GM11168 (cell line): ENCODE data around the gene PTPRN2.

Experiments
- in situ Hi-C: fragments of 300-500 bp; cut with MboI; formaldehyde crosslinking; loops from one replicate; pipeline ENCODE4 v1.12.0; 2022; ENCODE audit warnings: low sequenced_read_pairs; ENCODE audit not compliant: unreplicated experiment

PTPRN2 gene

DNA sequence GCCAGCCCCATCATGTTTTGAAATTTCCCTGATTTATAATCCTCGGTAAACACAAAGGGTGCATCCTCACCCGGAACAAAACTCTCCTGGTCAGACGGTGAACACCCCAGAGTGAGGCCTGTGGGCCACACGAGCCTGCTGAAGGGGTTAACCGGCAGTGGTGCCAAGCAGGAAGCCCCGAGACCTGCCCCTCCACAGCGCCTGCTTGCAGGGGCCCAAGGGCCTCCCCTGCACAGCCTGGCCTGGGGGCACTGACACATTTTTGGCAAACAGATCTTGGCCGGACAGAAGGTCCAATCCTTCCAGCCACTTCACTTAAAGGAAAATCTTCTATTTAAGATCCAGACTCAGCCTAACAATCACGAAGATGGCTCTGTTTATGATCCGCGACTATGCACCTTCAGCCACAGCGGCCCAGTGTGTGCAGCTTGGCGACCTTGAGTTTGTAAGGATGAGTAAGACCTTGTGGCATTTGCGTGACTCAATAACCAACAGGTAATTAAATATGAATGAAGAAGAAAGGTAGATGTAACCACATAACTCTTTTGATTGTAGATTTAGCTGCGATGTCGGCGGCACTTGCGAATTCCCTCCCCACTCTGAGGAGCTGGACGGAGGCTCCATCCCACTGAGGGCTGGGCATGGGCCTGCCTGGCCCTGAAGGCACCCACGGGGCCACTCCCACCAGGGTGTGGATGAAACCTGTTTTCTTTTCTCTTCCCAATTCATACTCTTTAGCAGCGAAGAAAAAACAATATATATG, 922.6 kb downstream of the PTPRN2 start:
- in situ Hi-C loops: no loop called here

DNA sequence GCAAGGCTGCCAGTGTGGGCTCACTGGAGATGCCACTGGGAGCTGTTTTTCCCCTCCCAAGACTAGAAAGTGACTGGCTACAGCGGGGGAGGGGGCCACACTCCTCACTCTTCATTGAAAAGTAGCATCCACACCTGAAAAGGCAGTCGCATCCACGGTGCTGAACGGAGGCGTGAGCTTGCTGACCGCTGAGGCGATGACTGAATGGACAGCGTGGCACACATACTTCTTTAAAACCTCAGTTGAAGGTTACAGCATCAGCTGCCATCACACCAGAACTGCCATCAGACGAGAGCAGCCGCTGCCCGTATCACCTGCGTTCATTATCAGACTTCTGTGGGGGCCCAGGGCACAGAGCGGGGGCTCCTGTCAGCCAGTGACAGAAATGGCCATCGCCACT, 923.6 kb downstream of the PTPRN2 start:
- in situ Hi-C loops: no loop called here

- in situ Hi-C loops: no loop called here
Observed at GRCh38 chr7:157662981-157663716, 924.5 kb downstream of the PTPRN2 start.

DNA sequence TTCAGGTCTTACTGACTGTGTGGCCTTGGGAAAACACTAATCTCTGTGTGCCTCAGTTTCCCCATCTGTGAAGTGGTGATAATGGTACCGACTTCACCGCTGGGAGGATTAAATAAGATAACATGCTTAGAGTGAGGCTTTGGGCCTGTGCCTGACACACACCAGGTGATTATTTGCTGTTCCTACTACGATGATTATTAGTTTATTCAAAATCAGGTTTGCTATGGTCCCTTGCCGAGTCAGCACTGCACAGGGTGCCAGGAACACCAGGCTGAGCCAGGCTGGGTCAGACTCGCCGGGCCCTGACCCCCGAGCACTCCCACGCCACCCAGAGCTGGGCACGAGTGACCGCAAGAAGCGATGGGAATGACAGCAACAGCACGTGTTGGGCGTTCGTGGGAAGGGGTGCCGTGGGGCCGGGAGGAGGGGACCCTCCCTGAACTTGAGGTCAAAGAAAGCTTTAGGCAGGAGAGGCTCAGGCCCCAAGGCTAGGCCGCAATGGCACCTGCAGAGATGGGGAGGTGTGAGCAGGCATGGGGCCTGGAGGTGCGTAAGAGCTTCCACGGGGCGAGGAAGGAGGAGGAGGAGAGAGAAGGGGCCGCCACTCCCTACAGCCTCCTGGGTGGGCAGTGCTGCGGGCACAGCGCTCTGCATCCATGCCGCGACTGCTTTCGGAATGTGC, 925.4 kb downstream of the PTPRN2 start:
- in situ Hi-C loops: no loop called here

DNA sequence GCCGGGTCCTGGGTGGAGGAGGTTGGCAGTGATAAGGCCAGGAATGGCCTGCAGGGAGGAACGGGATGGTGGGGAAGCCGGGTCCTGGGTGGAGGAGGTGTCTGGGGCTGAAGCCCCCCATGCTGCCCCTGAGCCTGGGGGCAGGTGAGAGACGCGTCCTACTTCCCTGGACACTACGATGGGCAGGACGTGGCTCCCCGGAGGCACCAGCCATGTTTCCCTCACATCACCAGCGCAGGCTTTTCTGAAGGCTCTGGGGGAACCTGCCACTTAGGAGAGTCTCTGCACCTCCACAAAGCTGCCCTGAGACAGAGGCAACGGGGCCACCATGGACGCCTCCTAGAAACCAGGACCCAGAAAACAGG, 926.0 kb downstream of the PTPRN2 start:
- in situ Hi-C loops: no loop called here

DNA sequence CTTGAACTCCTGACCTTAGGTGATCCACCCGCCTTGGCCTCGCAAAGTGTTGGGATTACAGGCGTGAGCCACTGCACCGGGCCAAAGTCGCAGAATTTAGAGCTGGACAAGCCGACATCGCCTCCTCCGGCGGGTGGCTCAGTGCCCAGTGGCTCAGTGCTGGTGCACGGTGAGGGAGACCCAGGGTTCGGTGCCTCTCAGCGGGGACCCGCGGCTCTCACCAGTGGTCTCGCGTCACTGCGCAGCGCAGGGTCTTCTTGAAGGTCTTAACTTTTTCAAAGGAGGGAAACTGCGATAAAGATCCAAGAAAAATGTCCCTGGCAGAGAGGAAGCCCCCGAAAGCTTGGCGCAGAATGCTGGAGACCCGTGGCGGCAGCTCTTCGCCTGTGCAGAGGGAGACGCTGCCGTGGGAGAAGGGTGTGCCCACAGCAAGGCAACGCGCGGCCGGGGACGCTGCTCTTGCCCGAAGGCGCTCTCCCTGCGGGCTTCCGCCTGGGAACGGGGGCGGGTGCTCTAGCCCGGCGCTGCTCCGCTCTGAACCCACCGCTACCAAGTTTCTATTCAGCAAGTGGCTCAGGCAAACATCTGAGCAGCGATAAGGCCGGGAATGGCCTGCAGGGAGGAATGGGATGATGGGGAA, 926.5 kb downstream of the PTPRN2 start:
- in situ Hi-C loops: no loop called here

GRCh38 chr7:157658851-157659412, 928.7 kb downstream of the PTPRN2 start:
- in situ Hi-C loops: no loop called here

- in situ Hi-C loops: no loop called here
Observed at GRCh38 chr7:157657741-157658740, 929.6 kb downstream of the PTPRN2 start.

DNA sequence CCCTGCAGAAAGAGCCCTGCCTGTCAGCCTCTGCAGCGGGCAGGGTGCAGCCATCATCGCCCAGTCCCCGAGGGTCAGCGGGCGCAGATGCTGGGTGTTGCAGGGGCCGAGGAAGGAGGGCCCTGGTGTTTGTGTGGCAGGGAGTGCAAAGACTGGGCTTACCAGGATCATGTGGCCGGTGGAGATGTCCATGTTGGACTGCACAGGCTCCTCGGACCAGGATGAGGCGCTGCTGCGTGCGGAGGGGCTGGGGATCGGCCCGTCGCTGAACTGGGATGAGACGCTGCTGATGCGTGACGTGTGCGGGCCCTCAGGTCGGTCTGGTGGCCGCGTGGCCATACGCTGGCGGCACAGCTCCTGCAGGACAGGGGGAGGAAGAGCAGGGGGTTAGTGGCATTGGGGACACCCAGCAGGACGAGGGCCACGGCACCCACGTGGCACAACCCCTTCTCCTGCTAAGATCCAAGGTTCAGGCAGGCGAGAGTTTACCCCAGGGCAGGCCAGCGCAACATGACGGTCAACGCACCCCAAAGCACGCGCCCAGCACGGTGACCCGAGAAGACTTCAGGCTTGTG, 931.3 kb downstream of the PTPRN2 start:
- in situ Hi-C loops: no loop called here

DNA sequence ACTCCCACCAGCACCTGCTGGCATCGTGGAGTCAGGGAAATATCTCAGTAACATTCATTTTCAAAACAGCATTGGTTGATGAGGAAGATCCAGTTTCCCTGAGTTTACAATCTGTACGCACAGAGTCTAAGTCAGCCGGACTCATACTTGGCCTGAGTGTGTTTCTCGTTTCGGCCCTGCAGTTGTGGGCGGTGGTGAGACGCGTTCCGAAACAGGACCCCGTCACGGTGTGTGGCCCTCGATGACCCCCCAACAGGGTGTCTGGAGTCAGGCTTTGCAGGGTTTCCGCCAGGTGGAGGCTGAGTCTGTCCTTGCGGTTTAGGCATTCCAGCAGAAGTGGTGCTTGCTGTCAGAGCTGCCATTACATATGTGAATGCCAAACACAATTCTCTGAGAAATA, 933.3 kb downstream of the PTPRN2 start:
- in situ Hi-C loops: no loop called here

DNA sequence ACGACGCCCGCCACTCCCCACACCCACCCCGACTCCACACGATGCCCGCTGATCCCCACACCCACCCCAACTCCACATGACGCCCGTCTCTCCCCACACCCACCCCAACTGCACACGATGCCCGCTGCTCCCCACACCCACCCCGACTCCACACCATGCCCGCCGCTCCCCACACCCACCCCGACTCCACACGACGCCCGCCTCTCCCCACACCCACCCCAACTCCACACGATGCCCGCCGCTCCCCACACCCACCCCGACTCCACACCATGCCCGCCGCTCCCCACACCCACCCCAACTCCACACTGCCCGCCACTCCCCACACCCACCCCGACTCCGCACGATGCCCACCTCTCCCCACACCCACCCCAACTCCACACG, 933.8 kb downstream of the PTPRN2 start:
- in situ Hi-C loops: no loop called here

DNA sequence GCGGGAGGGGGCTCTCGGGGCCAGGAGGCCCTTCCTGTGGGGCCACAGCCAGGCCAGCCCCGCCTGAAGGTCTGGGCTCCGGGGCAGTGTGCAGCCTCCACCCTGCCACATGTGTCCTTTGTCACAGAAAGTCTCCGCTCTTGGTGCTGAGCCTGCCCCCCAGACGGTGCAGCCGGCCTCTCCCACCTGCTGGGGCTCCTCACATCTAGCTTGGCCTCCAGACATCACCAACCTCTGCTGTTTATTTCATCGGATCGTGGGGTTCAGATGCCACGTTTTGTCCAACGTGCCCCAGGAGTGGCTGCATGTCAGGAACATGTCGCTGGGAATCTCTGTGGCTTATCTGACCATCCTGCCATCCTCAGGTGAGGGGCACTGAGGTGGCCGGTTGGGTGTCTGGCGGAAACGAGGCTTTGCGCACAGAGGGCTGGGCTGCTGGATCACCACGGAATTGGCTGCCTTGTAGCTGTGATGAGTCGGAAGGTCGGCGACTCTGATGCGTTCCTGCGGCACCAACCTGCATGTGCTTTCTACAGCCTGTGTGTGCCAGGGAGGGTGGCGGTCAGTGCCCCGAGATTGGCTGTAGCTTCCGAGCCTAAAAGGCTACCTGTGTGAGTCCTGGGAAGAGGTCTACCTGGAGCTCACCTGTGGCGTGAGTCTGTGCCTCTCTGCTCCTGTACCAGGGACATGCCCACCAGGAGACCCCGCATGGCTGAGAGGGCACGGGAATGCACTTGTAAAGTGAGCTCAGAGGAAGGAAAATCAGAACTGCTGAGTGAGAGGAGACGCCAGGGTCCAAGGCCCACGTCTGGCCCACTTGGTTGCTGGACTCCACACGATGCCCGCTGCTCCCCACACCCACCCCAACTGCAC, 934.4 kb downstream of the PTPRN2 start:
- in situ Hi-C loops: no loop called here

DNA sequence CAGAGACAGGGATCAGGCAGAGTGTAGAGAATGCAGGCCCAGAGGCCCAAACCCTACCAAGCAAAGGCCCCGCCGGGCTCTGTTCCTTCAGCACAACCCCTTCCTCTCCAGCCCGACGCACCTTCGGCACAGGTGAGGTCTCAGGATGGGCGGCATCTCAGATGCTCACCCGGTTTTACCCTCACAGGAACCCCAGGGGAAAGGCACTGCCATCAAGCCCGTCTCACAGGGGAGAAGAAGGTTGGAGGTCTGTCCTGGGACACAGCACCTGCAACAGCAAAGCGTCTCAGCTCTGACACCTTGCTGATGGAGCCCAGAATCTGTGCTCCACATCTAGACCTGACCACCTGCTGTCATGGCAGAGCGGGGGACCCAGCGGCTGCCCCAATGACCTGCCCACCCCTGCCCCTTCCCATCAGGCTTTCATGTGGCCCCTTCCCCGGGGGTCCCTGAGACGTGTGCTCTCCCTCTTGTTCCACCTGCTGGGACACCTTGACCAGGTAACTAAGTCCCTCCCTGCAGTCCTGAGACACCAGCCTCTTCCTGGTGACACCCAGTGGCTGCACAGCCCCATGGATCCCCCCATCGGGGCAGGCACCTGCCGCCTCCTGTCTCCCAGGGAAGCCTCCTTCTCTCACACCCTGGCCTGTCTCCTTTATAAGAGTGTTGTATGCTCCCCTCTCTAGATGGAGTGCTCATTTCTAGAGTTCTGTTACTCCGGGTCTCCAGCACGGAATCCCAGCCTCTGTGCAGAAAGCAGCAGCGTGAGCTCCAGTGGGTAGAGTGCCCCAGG, 935.3 kb downstream of the PTPRN2 start:
- in situ Hi-C loops: no loop called here

DNA sequence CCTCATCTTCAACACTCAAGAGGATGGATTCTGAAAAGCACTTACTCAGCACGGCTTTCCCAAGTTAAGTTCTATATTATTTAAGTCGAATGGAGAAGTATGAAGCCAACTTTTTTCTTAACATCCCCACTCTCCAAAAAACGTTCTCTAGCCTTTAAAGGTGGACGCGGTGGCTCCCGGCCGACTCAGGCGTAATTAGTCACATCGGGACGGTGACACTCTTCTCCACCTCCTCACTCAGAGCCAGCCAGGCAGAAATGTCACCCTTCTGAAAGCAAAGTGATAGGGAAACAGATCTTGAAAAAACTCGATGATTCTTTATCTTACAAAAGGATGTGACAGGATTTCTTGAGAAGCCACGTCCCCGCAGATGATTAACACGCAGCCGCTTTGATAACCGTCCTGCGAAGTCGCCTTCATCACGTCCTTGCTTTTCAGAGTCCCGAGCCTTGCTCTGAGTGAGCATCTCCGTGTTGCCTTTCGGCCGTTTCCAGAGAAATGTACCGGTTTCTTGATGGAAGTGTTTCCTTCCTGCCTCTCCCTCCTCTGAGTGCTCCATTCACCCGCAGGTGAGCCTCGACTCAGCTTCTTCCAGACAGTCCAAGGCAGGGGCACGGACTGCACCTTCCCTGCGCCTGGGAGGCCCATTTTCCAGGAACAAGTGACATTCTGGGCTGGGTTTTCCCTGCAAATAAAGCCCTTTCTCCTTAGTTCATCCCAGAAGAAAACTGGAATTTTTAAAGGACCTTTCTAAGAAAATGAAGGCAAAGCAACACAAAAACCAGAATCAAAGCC, 936.1 kb downstream of the PTPRN2 start:
- in situ Hi-C loops: no loop called here

DNA sequence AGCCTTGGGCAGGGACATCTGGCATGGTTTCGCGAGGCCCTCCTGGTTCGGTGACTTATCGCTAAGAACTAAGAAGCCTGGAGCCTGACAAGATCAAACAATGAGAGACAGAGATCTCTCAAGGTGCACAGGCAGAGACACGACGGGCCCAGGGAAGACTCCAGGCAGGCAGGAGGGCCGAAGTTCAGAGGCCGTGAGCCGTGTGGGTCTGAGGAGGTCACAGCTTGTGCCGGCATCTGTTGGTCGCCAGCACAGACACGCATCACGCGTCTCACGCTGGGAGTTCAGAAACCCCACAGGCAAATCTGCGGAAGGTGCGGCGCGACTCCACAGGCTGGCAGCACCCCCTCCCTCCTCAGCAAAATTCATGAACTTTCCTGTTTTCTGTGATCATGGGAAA, 936.8 kb downstream of the PTPRN2 start:
- in situ Hi-C loops: no loop called here

GRCh38 chr7:157650131-157650631, 937.4 kb downstream of the PTPRN2 start:
- in situ Hi-C loops: no loop called here
